HepG2 (cell line): Measurements from ENCODE around the gene FBXW2. TPM values are rescaled to one million over a fixed set of nuclear protein-coding genes. Genes with fewer than 3 reads are reported as not detected.

ENCODE experiments used
- ARNTL ChIP-seq: sonication (generic); formaldehyde crosslinking; IDR thresholded peaks from 2 replicates; pipeline ENCODE4 v1.4.0; 2020; ENCODE audit warnings: mild to moderate bottlenecking, missing genetic modification reagents
- BCL6 ChIP-seq: IDR thresholded peaks from 2 replicates; pipeline ENCODE4 v1.6.1; 2016; ENCODE audit warnings: missing genetic modification reagents, missing compliant biosample characterization
- BORCS8-MEF2B ChIP-seq: sonication (generic); formaldehyde crosslinking; IDR thresholded peaks from 2 replicates; pipeline ENCODE4 v1.8.0; 2022; ENCODE audit warnings: mild to moderate bottlenecking, missing genetic modification reagents
- CC2D1A ChIP-seq: sonication (generic); formaldehyde crosslinking; IDR thresholded peaks from 2 replicates; pipeline ENCODE4 v1.8.1; 2023; ENCODE audit warnings: mild to moderate bottlenecking, missing genetic modification reagents
- CHCHD3 ChIP-seq: sonication (generic); formaldehyde crosslinking; IDR thresholded peaks from 2 replicates; pipeline ENCODE4 v1.8.0; 2022; ENCODE audit warnings: mild to moderate bottlenecking, missing genetic modification reagents, moderate library complexity
- CREB1 ChIP-seq, 2 experiments: fragments of 450-650 bp in 1 of 2; IDR thresholded peaks; 2 replicates each; pipeline ENCODE4 v1.6.1; 2016 to 2017; ENCODE audit warnings: control low read depth in 1 of 2, mild to moderate bottlenecking in 1 of 2, missing compliant biosample characterization in 1 of 2, missing genetic modification characterization in 1 of 2
- HNRNPK ChIP-seq: fragments of 200-400 bp; formaldehyde crosslinking; IDR thresholded peaks from 2 replicates; pipeline ENCODE4 v1.6.1; 2018; ENCODE audit warnings: low read length, low read depth, moderate library complexity, mild to moderate bottlenecking; ENCODE audit not compliant: poor library complexity, severe bottlenecking
- HOXA5 ChIP-seq: sonication (generic); formaldehyde crosslinking; IDR thresholded peaks from 2 replicates; pipeline ENCODE4 v1.4.0; 2020; ENCODE audit warnings: missing genetic modification reagents
- HOXA9 ChIP-seq: sonication (generic); formaldehyde crosslinking; IDR thresholded peaks from 2 replicates; pipeline ENCODE4 v1.8.1; 2022; ENCODE audit warnings: missing genetic modification reagents, mild to moderate bottlenecking, moderate library complexity, borderline replicate concordance
- KMT2A ChIP-seq: sonication (generic); formaldehyde crosslinking; IDR thresholded peaks from 2 replicates; pipeline ENCODE4 v1.4.0; 2020; ENCODE audit warnings: missing genetic modification reagents
- PCBP2 ChIP-seq: fragments of 200-400 bp; formaldehyde crosslinking; optimal IDR thresholded peaks from 2 replicates; pipeline ENCODE3; 2018; ENCODE audit warnings: low read length, low read depth; ENCODE audit not compliant: poor library complexity, severe bottlenecking
- PRMT3 ChIP-seq: sonication (generic); formaldehyde crosslinking; IDR thresholded peaks from 2 replicates; pipeline ENCODE4 v1.8.1; 2022; ENCODE audit warnings: low read depth, mild to moderate bottlenecking, moderate library complexity, missing genetic modification reagents, borderline replicate concordance
- SP140L ChIP-seq: sonication (generic); formaldehyde crosslinking; IDR thresholded peaks from 2 replicates; pipeline ENCODE4 v1.4.0; 2020; ENCODE audit warnings: missing genetic modification reagents, borderline replicate concordance
- TBX3 ChIP-seq: fragments of 450-650 bp; IDR thresholded peaks from 2 replicates; pipeline ENCODE4 v1.6.1; 2017; ENCODE audit warnings: antibody characterized with exemption, mild to moderate bottlenecking, inconsistent platforms, borderline replicate concordance
- ZNF10 ChIP-seq: sonication (generic); formaldehyde crosslinking; IDR thresholded peaks from 2 replicates; pipeline ENCODE4 v1.4.0; 2020; ENCODE audit warnings: mild to moderate bottlenecking, low read depth, missing genetic modification reagents, borderline replicate concordance
- ZNF264 ChIP-seq: sonication (generic); formaldehyde crosslinking; IDR thresholded peaks from 2 replicates; pipeline ENCODE4 v1.4.0; 2020; ENCODE audit warnings: missing genetic modification reagents
- ZNF354B ChIP-seq: sonication (generic); formaldehyde crosslinking; IDR thresholded peaks from 2 replicates; pipeline ENCODE4 v1.8.0; 2022; ENCODE audit warnings: mild to moderate bottlenecking, missing genetic modification reagents
- ZNF605 ChIP-seq: sonication (generic); formaldehyde crosslinking; IDR thresholded peaks from 2 replicates; pipeline ENCODE4 v1.8.0; 2022; ENCODE audit warnings: mild to moderate bottlenecking, missing genetic modification reagents
- ZNF607 ChIP-seq: sonication (generic); formaldehyde crosslinking; IDR thresholded peaks from 2 replicates; pipeline ENCODE4 v1.5.1; 2020; ENCODE audit warnings: missing genetic modification reagents, mild to moderate bottlenecking, borderline replicate concordance
- ZNF670 ChIP-seq: sonication (generic); formaldehyde crosslinking; IDR thresholded peaks from 2 replicates; pipeline ENCODE4 v1.8.0; 2022; ENCODE audit warnings: mild to moderate bottlenecking, missing genetic modification reagents, borderline replicate concordance
- polyA plus RNA-seq, 8 experiments: library from polyadenylated mRNA; depleted of rRNA in 3 of 8; stranded (reverse) in 7 of 8; unstranded in 1 of 8; fragments of >200 nt; fragmentation: Illumina TruSeq in 4 of 8; extraction: Trizol in 4 of 8; gene quantifications; 2 replicates each; pipeline versions ENCODE4 v1.2.1 to v1.2.3, GENCODE V29; 2011 to 2016; ENCODE audit warnings: low read depth in 4 of 8, missing spikeins in 1 of 8, mixed read lengths in 1 of 8; ENCODE audit not compliant: insufficient read depth in 1 of 8
- total RNA-seq, 5 experiments: library from RNA; depleted of rRNA; stranded (reverse); fragments of >200 nt; fragmentation: Illumina TruSeq; extraction: Trizol; gene quantifications; 2 replicates each; pipeline ENCODE4 v1.2.3, GENCODE V29; 2016; ENCODE audit warnings: low read depth in 1 of 5
- TF ChIP-seq, protein P1 (sequence below): sonication (generic); formaldehyde crosslinking; IDR thresholded peaks from 2 replicates; pipeline ENCODE4 v1.8.0; 2022; ENCODE audit warnings: mild to moderate bottlenecking, missing genetic modification reagents; ENCODE audit not compliant: insufficient replicate concordance
- TF ChIP-seq, protein P2 (sequence below): sonication (generic); formaldehyde crosslinking; IDR thresholded peaks from 2 replicates; pipeline ENCODE4 v1.5.1; 2020; ENCODE audit warnings: mild to moderate bottlenecking, missing genetic modification reagents, moderate library complexity
- TF ChIP-seq, protein P3 (sequence below): IDR thresholded peaks from 2 replicates; pipeline ENCODE4 v1.6.1; 2012; ENCODE audit warnings: low read depth, low read length, improper control_type of control experiment
- TF ChIP-seq, protein P4 (sequence below): sonication (generic); formaldehyde crosslinking; IDR thresholded peaks from 2 replicates; pipeline ENCODE4 v1.4.0; 2020; ENCODE audit warnings: low read depth, mild to moderate bottlenecking, missing genetic modification reagents

FBXW2 gene
- total and polyA plus RNA-seq, 2 of the 13 experiments (the other 11 are each of a cell fraction or from before 2014, with no cell fraction given), result 35.4 to 43.1 TPM

DNA sequence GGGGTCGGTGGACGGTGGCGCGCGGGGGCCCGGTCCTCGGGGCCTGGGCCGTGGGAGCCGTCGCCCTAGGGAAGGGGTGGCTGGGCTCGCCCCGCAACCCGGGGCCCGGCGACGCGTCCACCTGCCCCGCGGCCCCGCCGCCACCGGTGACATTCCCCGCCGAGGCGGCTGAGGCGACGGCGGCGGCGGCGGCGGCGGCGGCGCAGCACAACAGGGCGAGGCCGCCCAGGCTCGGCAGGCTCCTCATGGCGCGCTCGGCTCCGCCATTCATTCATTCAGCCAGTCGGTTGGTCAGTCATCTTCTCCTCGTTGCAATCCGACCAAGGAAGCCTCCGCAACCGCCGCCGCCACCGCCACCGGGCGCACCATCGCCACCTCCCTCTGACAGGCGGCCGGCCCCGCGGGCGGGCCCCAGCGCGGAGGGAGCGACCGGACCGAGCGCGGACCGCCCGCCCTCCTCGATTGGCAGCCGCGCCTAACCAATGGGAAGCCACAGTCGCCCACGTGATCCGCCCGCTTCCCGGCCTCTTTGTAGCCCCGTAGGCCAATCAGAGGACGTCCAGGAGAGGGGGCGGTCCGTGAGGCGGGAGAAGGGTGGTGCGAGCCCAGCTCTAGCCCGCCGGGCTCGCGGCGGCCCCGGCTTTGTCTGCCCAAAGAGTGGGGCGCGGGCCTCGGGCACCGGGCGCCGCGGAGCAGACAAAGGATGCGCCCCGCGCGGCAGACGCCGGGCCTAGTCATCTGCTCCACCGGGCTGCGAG lies 78.9 kb downstream of the FBXW2 start, which contains the start of gene MEGF9 (continued):
- TF ChIP-seq ARNTL (CRISPR knock-in tag) (peak; percentile 53; the same call in 1 of the 2 replicates), BCL6 (peak; percentile 59), ZNF264 (CRISPR knock-in tag) (no peak), ZNF607 (CRISPR knock-in tag) (no peak), ZNF354B (no peak), CREB1 (IDR thresholded peaks at IDR 0.05) (peak; percentile 32; the same call in 1 of the 2 replicates), CREB1 (CRISPR knock-in tag; IDR thresholded peaks at IDR 0.05) (no peak), BORCS8-MEF2B (CRISPR knock-in tag) (no peak), TBX3 (no peak), PCBP2 (no peak), ZNF605 (CRISPR knock-in tag) (no peak), ZNF670 (CRISPR knock-in tag) (no peak), HNRNPK (no peak), PRMT3 (CRISPR knock-in tag) (no peak), HOXA9 (CRISPR knock-in tag) (no peak), HOXA5 (CRISPR knock-in tag) (no peak), KMT2A (CRISPR knock-in tag) (peak; percentile 66), CC2D1A (CRISPR knock-in tag) (no peak), CHCHD3 (CRISPR knock-in tag) (peak; percentile 60; the same call in 1 of the 2 replicates), ZNF10 (CRISPR knock-in tag) (no peak), SP140L (CRISPR knock-in tag) (no peak)
- TF ChIP-seq, protein P1, sequence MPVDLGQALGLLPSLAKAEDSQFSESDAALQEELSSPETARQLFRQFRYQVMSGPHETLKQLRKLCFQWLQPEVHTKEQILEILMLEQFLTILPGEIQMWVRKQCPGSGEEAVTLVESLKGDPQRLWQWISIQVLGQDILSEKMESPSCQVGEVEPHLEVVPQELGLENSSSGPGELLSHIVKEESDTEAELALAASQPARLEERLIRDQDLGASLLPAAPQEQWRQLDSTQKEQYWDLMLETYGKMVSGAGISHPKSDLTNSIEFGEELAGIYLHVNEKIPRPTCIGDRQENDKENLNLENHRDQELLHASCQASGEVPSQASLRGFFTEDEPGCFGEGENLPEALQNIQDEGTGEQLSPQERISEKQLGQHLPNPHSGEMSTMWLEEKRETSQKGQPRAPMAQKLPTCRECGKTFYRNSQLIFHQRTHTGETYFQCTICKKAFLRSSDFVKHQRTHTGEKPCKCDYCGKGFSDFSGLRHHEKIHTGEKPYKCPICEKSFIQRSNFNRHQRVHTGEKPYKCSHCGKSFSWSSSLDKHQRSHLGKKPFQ (CRISPR knock-in tag), result no peak
- TF ChIP-seq, protein P2, sequence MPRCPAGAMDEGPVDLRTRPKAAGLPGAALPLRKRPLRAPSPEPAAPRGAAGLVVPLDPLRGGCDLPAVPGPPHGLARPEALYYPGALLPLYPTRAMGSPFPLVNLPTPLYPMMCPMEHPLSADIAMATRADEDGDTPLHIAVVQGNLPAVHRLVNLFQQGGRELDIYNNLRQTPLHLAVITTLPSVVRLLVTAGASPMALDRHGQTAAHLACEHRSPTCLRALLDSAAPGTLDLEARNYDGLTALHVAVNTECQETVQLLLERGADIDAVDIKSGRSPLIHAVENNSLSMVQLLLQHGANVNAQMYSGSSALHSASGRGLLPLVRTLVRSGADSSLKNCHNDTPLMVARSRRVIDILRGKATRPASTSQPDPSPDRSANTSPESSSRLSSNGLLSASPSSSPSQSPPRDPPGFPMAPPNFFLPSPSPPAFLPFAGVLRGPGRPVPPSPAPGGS, result no peak
- TF ChIP-seq, protein P3, sequence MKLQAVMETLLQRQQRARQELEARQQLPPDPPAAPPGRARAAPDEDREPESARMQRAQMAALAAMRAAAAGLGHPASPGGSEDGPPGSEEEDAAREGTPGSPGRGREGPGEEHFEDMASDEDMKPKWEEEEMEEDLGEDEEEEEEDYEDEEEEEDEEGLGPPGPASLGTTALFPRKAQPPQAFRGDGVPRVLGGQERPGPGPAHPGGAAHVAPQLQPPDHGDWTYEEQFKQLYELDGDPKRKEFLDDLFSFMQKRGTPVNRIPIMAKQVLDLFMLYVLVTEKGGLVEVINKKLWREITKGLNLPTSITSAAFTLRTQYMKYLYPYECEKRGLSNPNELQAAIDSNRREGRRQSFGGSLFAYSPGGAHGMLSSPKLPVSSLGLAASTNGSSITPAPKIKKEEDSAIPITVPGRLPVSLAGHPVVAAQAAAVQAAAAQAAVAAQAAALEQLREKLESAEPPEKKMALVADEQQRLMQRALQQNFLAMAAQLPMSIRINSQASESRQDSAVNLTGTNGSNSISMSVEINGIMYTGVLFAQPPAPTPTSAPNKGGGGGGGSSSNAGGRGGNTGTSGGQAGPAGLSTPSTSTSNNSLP, result 0 out of 2 replicates have a peak, but pooled peaks have one; percentile 7
- TF ChIP-seq, protein P4, sequence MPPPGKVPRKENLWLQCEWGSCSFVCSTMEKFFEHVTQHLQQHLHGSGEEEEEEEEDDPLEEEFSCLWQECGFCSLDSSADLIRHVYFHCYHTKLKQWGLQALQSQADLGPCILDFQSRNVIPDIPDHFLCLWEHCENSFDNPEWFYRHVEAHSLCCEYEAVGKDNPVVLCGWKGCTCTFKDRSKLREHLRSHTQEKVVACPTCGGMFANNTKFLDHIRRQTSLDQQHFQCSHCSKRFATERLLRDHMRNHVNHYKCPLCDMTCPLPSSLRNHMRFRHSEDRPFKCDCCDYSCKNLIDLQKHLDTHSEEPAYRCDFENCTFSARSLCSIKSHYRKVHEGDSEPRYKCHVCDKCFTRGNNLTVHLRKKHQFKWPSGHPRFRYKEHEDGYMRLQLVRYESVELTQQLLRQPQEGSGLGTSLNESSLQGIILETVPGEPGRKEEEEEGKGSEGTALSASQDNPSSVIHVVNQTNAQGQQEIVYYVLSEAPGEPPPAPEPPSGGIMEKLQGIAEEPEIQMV (CRISPR knock-in tag), result no peak
